ENCODE data around the gene PDSS2. TPM values are rescaled to one million over a fixed set of nuclear protein-coding genes. Genes with fewer than 3 reads are reported as not detected.

PDSS2 gene
- total RNA-seq, 1 experiment from 2014 or later: 16.1 TPM

GRCh38 chr6:107161521-107161920 is 297.8 kb downstream of the PDSS2 start:
- TF ChIP-seq EZH2 (IDR thresholded peaks at IDR 0.05; ENCODE audit: borderline replicate concordance, low read depth, low read length, poor library complexity, severe bottlenecking): no peak
- TF ChIP-seq, protein P1, sequence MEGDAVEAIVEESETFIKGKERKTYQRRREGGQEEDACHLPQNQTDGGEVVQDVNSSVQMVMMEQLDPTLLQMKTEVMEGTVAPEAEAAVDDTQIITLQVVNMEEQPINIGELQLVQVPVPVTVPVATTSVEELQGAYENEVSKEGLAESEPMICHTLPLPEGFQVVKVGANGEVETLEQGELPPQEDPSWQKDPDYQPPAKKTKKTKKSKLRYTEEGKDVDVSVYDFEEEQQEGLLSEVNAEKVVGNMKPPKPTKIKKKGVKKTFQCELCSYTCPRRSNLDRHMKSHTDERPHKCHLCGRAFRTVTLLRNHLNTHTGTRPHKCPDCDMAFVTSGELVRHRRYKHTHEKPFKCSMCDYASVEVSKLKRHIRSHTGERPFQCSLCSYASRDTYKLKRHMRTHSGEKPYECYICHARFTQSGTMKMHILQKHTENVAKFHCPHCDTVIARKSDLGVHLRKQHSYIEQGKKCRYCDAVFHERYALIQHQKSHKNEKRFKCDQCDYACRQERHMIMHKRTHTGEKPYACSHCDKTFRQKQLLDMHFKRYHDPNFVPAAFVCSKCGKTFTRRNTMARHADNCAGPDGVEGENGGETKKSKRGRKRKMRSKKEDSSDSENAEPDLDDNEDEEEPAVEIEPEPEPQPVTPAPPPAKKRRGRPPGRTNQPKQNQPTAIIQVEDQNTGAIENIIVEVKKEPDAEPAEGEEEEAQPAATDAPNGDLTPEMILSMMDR (conservative IDR thresholded peaks at IDR 0.05; ENCODE audit: low read depth, low read length): no peak
- intact Hi-C loops (cut with micrococcal nuclease; ENCODE audit: unreplicated experiment): no loop called here
- H3K4me1 ChIP-seq (ENCODE audit: insufficient read depth, low read length, poor library complexity, severe bottlenecking): no peaks in the 10 kb centered on the region
- DNase-seq (ENCODE audit: low spot score): no peak
- BruUV-seq (replicated peaks): no TSS peak
- no peaks in the 10 kb centered on the region for H3K9me3 ChIP-seq (ENCODE audit: low read depth, low read length, poor library complexity, severe bottlenecking)
- no peaks in the 10 kb centered on the region for H3K36me3 ChIP-seq (ENCODE audit: insufficient read depth, low read length, poor library complexity, severe bottlenecking)
- H3K27ac ChIP-seq (ENCODE audit: low read depth, low read length, poor library complexity, severe bottlenecking): no peak overlapping the region
- no peaks in the 10 kb centered on the region for H3K27me3 ChIP-seq (replicated peaks; ENCODE audit: insufficient read depth, low read depth, low read length, poor library complexity)
- ChIA-PET CTCF (no interaction called here), POLR2A (ENCODE audit: low non-redundant PET) (no interaction called here)
- no peak overlapping the region for H3K4me3 ChIP-seq (ENCODE audit: low read depth, low read length, poor library complexity, severe bottlenecking)

DNA sequence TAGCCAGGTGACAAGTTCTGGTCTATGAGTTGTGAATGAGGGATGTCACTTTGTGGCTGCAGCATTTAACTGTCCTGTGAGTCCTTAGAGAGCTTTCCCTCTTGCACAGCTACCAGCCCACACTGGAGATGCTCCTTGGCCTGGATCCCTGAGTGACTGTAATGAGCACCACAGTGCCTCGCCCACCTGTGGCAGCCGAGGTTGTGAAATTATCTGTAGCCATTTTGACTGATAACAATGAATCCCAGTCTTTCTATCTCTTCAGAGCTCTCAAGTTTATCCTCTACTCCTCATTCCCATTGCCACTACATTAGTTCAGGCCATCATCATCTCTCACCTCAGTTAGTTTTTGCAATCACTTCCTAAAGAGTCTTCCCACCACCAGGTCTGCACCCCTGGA is 302.7 kb downstream of the PDSS2 start:
- intact Hi-C loops (cut with micrococcal nuclease; ENCODE audit: unreplicated experiment): no loop called here
- CTCF ChIA-PET: no interaction called here
- BruUV-seq (replicated peaks): no TSS peak

GRCh38 chr6:107154801-107155160 is 304.6 kb downstream of the PDSS2 start:
- H3K27ac ChIP-seq (ENCODE audit: low read depth, low read length, poor library complexity, severe bottlenecking): no peak overlapping the region
- TF ChIP-seq, protein P1 (conservative IDR thresholded peaks at IDR 0.05; ENCODE audit: low read depth, low read length): no peak
- no peak for TF ChIP-seq EZH2 (IDR thresholded peaks at IDR 0.05; ENCODE audit: borderline replicate concordance, low read depth, low read length, poor library complexity, severe bottlenecking)
- CTCF ChIA-PET: interaction anchor here (0.7 kb wide), 1 partner anchor 520 kb away, joined by 3 read pairs; no protein-coding TSS in a partner anchor

More for the DNA sequence above, 302.7 kb downstream of the PDSS2 start:
- no peak for DNase-seq (ENCODE audit: low spot score)
- Histone ChIP-seq H3K4me1 (ENCODE audit: insufficient read depth, low read length, poor library complexity, severe bottlenecking) (no peaks in the 10 kb centered on the region), H3K27ac (ENCODE audit: low read depth, low read length, poor library complexity, severe bottlenecking) (no peak overlapping the region), H3K36me3 (ENCODE audit: insufficient read depth, low read length, poor library complexity, severe bottlenecking) (no peaks in the 10 kb centered on the region), H3K9me3 (ENCODE audit: low read depth, low read length, poor library complexity, severe bottlenecking) (no peaks in the 10 kb centered on the region), H3K4me3 (ENCODE audit: low read depth, low read length, poor library complexity, severe bottlenecking) (no peak overlapping the region), H3K27me3 (replicated peaks; ENCODE audit: insufficient read depth, low read depth, low read length, poor library complexity) (no peaks in the 10 kb centered on the region)
- POLR2A ChIA-PET (ENCODE audit: low non-redundant PET): no interaction called here
- TF ChIP-seq, protein P1 (conservative IDR thresholded peaks at IDR 0.05; ENCODE audit: low read depth, low read length): no peak
- no peak for TF ChIP-seq EZH2 (IDR thresholded peaks at IDR 0.05; ENCODE audit: borderline replicate concordance, low read depth, low read length, poor library complexity, severe bottlenecking)

More at GRCh38 chr6:107154801-107155160, 304.6 kb downstream of the PDSS2 start:
- no peak for DNase-seq (ENCODE audit: low spot score)
- Histone ChIP-seq H3K4me3 (ENCODE audit: low read depth, low read length, poor library complexity, severe bottlenecking) (no peak overlapping the region), H3K4me1 (ENCODE audit: insufficient read depth, low read length, poor library complexity, severe bottlenecking) (no peaks in the 10 kb centered on the region), H3K27me3 (replicated peaks; ENCODE audit: insufficient read depth, low read depth, low read length, poor library complexity) (no peaks in the 10 kb centered on the region), H3K36me3 (ENCODE audit: insufficient read depth, low read length, poor library complexity, severe bottlenecking) (no peaks in the 10 kb centered on the region), H3K9me3 (ENCODE audit: low read depth, low read length, poor library complexity, severe bottlenecking) (no peaks in the 10 kb centered on the region)
- no TSS peak for BruUV-seq (replicated peaks)
- intact Hi-C loops (cut with micrococcal nuclease; ENCODE audit: unreplicated experiment): no loop called here
- POLR2A ChIA-PET (ENCODE audit: low non-redundant PET): no interaction called here
